ENCODE measurements around the gene ARHGEF10L. TPM values are rescaled to one million over a fixed set of nuclear protein-coding genes. Genes with fewer than 3 reads are reported as not detected.

Gene ARHGEF10L
- total and polyA plus RNA-seq, 2 donors, result 1.9 to 11.5 TPM

- 90% methylated on average over 12 of the region's 12 CpGs for WGBS
- no peak overlapping the region for H3K27ac ChIP-seq (ENCODE audit: low read depth in 1 of 2, low read length in 1 of 2)
- H3K9me3 ChIP-seq (ENCODE audit: control insufficient read depth in 2 of 2, insufficient read depth in 1 of 2, low read length in 1 of 2), result peaks cover 2 to 3% of the 10 kb centered on the region in 2 donors
- no peak overlapping the region for H3K4me3 ChIP-seq (ENCODE audit: low read length in 2 of 2)
- H3K36me3 ChIP-seq (ENCODE audit: control insufficient read depth in 2 of 2, insufficient read depth in 2 of 2, low read length in 1 of 2), result no peaks in the 10 kb centered on the region
- H3K4me1 ChIP-seq (ENCODE audit: control insufficient read depth in 2 of 2, insufficient read depth in 2 of 2, low read length in 2 of 2), result no peaks in the 10 kb centered on the region
- DNase-seq (ENCODE audit: low read depth in 6 of 9, low spot score in 9 of 9), result no peak
- no peaks in the 10 kb centered on the region for H3K27me3 ChIP-seq (ENCODE audit: control insufficient read depth in 2 of 2, insufficient read depth in 1 of 2, low read length in 1 of 2)
These were observed 132.7 kb downstream of the ARHGEF10L start for GRCh38 chr1:17672226-17672625.

DNA sequence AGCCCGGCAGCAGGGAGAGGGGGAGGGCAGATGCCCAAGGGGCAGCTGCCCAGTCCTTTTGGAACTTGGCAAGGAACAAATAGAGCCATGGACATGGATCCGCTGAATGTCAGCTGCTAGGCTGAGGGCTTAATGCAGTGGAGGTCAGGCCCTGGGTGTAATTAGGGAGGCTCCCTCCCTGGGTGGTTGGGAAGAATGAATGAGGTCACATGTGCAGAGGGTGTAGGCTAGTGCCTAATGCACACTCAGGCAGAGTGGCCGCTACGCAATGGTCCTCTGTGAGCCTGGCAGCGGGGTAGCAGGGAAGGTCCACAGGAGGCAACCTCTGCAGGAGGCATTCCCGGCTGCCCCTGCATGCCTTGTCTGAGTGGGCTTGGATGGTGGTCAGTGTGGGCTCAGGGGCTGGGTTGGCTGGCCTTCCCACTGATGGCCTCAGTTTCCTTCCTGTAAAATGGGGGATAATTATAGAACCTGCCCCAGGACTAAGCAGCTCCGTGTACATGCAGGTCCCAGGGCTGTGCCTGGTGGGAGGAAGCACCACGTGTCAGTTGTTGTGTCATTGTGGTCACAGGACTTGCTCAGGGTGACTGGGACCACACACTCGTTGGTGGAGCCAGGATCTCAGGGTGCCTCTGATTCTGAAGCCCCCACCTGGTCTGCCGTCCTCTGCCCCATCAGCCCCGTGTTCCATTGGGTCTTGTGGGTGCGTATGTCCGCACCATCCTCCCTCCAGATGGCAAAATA is 134.0 kb downstream of the ARHGEF10L start:
- Histone ChIP-seq H3K36me3 (ENCODE audit: control insufficient read depth in 2 of 2, insufficient read depth in 2 of 2, low read length in 1 of 2) (no peaks in the 10 kb centered on the region), H3K27ac (ENCODE audit: low read depth in 1 of 2, low read length in 1 of 2) (no peak overlapping the region), H3K9me3 (ENCODE audit: control insufficient read depth in 2 of 2, insufficient read depth in 1 of 2, low read length in 1 of 2) (peaks cover 2 to 3% of the 10 kb centered on the region in 2 donors), H3K27me3 (ENCODE audit: control insufficient read depth in 2 of 2, insufficient read depth in 1 of 2, low read length in 1 of 2) (no peaks in the 10 kb centered on the region), H3K4me3 (ENCODE audit: low read length in 2 of 2) (no peak overlapping the region), H3K4me1 (ENCODE audit: control insufficient read depth in 2 of 2, insufficient read depth in 2 of 2, low read length in 2 of 2) (no peaks in the 10 kb centered on the region)
- WGBS, result 66% methylated on average over 13 of the region's 13 CpGs
- DNase-seq (ENCODE audit: low read depth in 6 of 9, low spot score in 9 of 9), result no peak

- H3K27me3 ChIP-seq (ENCODE audit: control insufficient read depth in 2 of 2, insufficient read depth in 1 of 2, low read length in 1 of 2), result no peaks in the 10 kb centered on the region
- no peaks in the 10 kb centered on the region for H3K36me3 ChIP-seq (ENCODE audit: control insufficient read depth in 2 of 2, insufficient read depth in 2 of 2, low read length in 1 of 2)
- no peak overlapping the region for H3K27ac ChIP-seq (ENCODE audit: low read depth in 1 of 2, low read length in 1 of 2)
- peaks cover 2 to 3% of the 10 kb centered on the region in 2 donors for H3K9me3 ChIP-seq (ENCODE audit: control insufficient read depth in 2 of 2, insufficient read depth in 1 of 2, low read length in 1 of 2)
- no peak overlapping the region for H3K4me3 ChIP-seq (ENCODE audit: low read length in 2 of 2)
- DNase-seq (ENCODE audit: low read depth in 6 of 9, low spot score in 9 of 9), result no peak
- WGBS, result 94% methylated on average over 14 of the region's 14 CpGs
- no peaks in the 10 kb centered on the region for H3K4me1 ChIP-seq (ENCODE audit: control insufficient read depth in 2 of 2, insufficient read depth in 2 of 2, low read length in 2 of 2)
These were observed 135.4 kb downstream of the ARHGEF10L start for GRCh38 chr1:17674726-17675500.

GRCh38 chr1:17675744-17676143 is 136.2 kb downstream of the ARHGEF10L start:
- 97% methylated on average over 3 of the region's 3 CpGs for WGBS
- no peak overlapping the region for H3K27ac ChIP-seq (ENCODE audit: low read depth in 1 of 2, low read length in 1 of 2)
- H3K4me3 ChIP-seq (ENCODE audit: low read length in 2 of 2), result no peak overlapping the region
- peaks cover 2 to 3% of the 10 kb centered on the region in 2 donors for H3K9me3 ChIP-seq (ENCODE audit: control insufficient read depth in 2 of 2, insufficient read depth in 1 of 2, low read length in 1 of 2)
- H3K36me3 ChIP-seq (ENCODE audit: control insufficient read depth in 2 of 2, insufficient read depth in 2 of 2, low read length in 1 of 2), result no peaks in the 10 kb centered on the region
- H3K4me1 ChIP-seq (ENCODE audit: control insufficient read depth in 2 of 2, insufficient read depth in 2 of 2, low read length in 2 of 2), result no peaks in the 10 kb centered on the region
- no peaks in the 10 kb centered on the region for H3K27me3 ChIP-seq (ENCODE audit: control insufficient read depth in 2 of 2, insufficient read depth in 1 of 2, low read length in 1 of 2)
- no peak for DNase-seq (ENCODE audit: low read depth in 6 of 9, low spot score in 9 of 9)

DNA sequence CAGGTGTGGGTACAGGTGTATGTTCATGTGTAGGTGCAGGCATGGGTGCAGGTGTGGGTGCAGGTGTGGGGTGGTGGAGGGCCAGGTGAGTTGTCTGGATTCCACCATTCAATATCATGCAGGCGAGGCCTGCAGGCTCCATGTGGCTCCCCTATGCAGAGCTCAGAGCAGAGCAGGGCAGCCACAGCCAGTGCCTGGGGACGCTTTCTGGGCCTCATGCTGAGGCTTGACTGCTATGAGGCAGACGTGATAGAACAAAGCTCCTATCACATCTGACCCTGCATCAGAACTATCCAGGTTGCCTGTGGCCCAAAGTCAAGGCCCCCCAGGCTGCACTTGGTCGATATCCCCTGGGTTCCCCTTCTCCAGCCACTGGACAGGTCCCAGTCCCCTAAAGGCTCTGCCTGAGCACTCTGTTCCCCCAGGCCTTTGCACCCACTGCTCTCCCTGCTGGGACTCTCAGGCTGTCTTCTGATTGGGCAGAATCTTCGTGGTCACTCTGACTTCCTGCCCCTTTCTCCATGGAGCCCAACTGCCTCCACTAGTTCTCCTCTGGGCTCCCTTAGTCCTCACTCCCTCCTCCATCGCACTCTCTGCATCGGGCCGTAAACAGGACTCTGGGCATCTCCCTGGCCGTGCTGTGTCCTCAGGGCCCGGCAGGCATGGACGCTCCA is 137.0 kb downstream of the ARHGEF10L start:
- WGBS, result 89% methylated on average over 11 of the region's 11 CpGs
- Histone ChIP-seq H3K4me1 (ENCODE audit: control insufficient read depth in 2 of 2, insufficient read depth in 2 of 2, low read length in 2 of 2) (no peaks in the 10 kb centered on the region), H3K27ac (ENCODE audit: low read depth in 1 of 2, low read length in 1 of 2) (no peak overlapping the region), H3K36me3 (ENCODE audit: control insufficient read depth in 2 of 2, insufficient read depth in 2 of 2, low read length in 1 of 2) (no peaks in the 10 kb centered on the region), H3K9me3 (ENCODE audit: control insufficient read depth in 2 of 2, insufficient read depth in 1 of 2, low read length in 1 of 2) (peaks cover 2 to 3% of the 10 kb centered on the region in 2 donors), H3K27me3 (ENCODE audit: control insufficient read depth in 2 of 2, insufficient read depth in 1 of 2, low read length in 1 of 2) (no peaks in the 10 kb centered on the region), H3K4me3 (ENCODE audit: low read length in 2 of 2) (no peak overlapping the region)
- DNase-seq (ENCODE audit: low read depth in 6 of 9, low spot score in 9 of 9), result no peak

GRCh38 chr1:17678011-17678410 is 138.5 kb downstream of the ARHGEF10L start:
- 93% methylated on average over 6 of the region's 6 CpGs for WGBS
- Histone ChIP-seq H3K4me3 (ENCODE audit: low read length in 2 of 2) (no peak overlapping the region), H3K27me3 (ENCODE audit: control insufficient read depth in 2 of 2, insufficient read depth in 1 of 2, low read length in 1 of 2) (no peaks in the 10 kb centered on the region), H3K9me3 (ENCODE audit: control insufficient read depth in 2 of 2, insufficient read depth in 1 of 2, low read length in 1 of 2) (peaks cover 2 to 3% of the 10 kb centered on the region in 2 donors), H3K36me3 (ENCODE audit: control insufficient read depth in 2 of 2, insufficient read depth in 2 of 2, low read length in 1 of 2) (no peaks in the 10 kb centered on the region), H3K27ac (ENCODE audit: low read depth in 1 of 2, low read length in 1 of 2) (no peak overlapping the region), H3K4me1 (ENCODE audit: control insufficient read depth in 2 of 2, insufficient read depth in 2 of 2, low read length in 2 of 2) (no peaks in the 10 kb centered on the region)
- DNase-seq (ENCODE audit: low read depth in 6 of 9, low spot score in 9 of 9), result no peak

- peaks cover 2 to 3% of the 10 kb centered on the region in 2 donors for H3K9me3 ChIP-seq (ENCODE audit: control insufficient read depth in 2 of 2, insufficient read depth in 1 of 2, low read length in 1 of 2)
- H3K36me3 ChIP-seq (ENCODE audit: control insufficient read depth in 2 of 2, insufficient read depth in 2 of 2, low read length in 1 of 2), result no peaks in the 10 kb centered on the region
- no peaks in the 10 kb centered on the region for H3K27me3 ChIP-seq (ENCODE audit: control insufficient read depth in 2 of 2, insufficient read depth in 1 of 2, low read length in 1 of 2)
- H3K4me1 ChIP-seq (ENCODE audit: control insufficient read depth in 2 of 2, insufficient read depth in 2 of 2, low read length in 2 of 2), result no peaks in the 10 kb centered on the region
- DNase-seq (ENCODE audit: low read depth in 6 of 9, low spot score in 9 of 9), result no peak
- WGBS, result 93% methylated on average over 16 of the region's 16 CpGs
- no peak overlapping the region for H3K27ac ChIP-seq (ENCODE audit: low read depth in 1 of 2, low read length in 1 of 2)
- H3K4me3 ChIP-seq (ENCODE audit: low read length in 2 of 2), result no peak overlapping the region
These were observed 140.4 kb downstream of the ARHGEF10L start for GRCh38 chr1:17679856-17680255.

DNA sequence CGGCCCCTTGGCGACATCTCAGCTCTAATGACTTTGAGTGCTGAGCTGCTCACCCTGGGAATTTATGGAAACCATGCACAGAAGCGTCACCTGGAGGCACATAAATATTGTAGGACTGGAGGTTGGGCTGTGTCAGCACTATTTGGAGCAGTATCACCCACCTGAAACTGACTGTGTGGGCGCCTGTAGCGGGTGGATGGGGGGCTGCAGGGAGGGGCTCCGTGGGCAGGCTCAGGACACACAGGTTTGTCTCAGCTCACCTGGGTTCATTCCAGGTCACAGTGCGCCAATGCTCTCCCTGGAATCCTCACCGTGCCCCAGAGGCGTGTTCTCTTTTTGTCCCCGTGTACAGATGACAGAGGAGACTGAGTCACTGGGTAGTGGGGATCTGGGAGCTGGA is 140.8 kb downstream of the ARHGEF10L start:
- Histone ChIP-seq H3K4me3 (ENCODE audit: low read length in 2 of 2) (no peak overlapping the region), H3K36me3 (ENCODE audit: control insufficient read depth in 2 of 2, insufficient read depth in 2 of 2, low read length in 1 of 2) (no peaks in the 10 kb centered on the region), H3K27ac (ENCODE audit: low read depth in 1 of 2, low read length in 1 of 2) (no peak overlapping the region), H3K9me3 (ENCODE audit: control insufficient read depth in 2 of 2, insufficient read depth in 1 of 2, low read length in 1 of 2) (peaks cover 0 to 3% of the 10 kb centered on the region in 2 donors), H3K4me1 (ENCODE audit: control insufficient read depth in 2 of 2, insufficient read depth in 2 of 2, low read length in 2 of 2) (no peaks in the 10 kb centered on the region), H3K27me3 (ENCODE audit: control insufficient read depth in 2 of 2, insufficient read depth in 1 of 2, low read length in 1 of 2) (no peaks in the 10 kb centered on the region)
- WGBS, result 91% methylated on average over 10 of the region's 10 CpGs
- DNase-seq (ENCODE audit: low read depth in 6 of 9, low spot score in 9 of 9), result no peak

- H3K36me3 ChIP-seq (ENCODE audit: control insufficient read depth in 2 of 2, insufficient read depth in 2 of 2, low read length in 1 of 2), result no peaks in the 10 kb centered on the region
- no peaks in the 10 kb centered on the region for H3K4me1 ChIP-seq (ENCODE audit: control insufficient read depth in 2 of 2, insufficient read depth in 2 of 2, low read length in 2 of 2)
- no peak overlapping the region for H3K27ac ChIP-seq (ENCODE audit: low read depth in 1 of 2, low read length in 1 of 2)
- H3K9me3 ChIP-seq (ENCODE audit: control insufficient read depth in 2 of 2, insufficient read depth in 1 of 2, low read length in 1 of 2), result peaks cover 0 to under 1% of the 10 kb centered on the region in 2 donors
- no peak for DNase-seq (ENCODE audit: low read depth in 6 of 9, low spot score in 9 of 9)
- 89% methylated on average over 4 of the region's 4 CpGs for WGBS
- H3K4me3 ChIP-seq (ENCODE audit: low read length in 2 of 2), result no peak overlapping the region
- no peaks in the 10 kb centered on the region for H3K27me3 ChIP-seq (ENCODE audit: control insufficient read depth in 2 of 2, insufficient read depth in 1 of 2, low read length in 1 of 2)
These were observed 142.9 kb downstream of the ARHGEF10L start for GRCh38 chr1:17682400-17682799.

Measured in thymus (tissue), 11 donors.